GM20000 (cell line): ENCODE data around the gene USP12.

Source experiments
- DNase-seq: peaks from one replicate; pipeline ENCODE4 v3.0.0; 2012; ENCODE audit warnings: low spot score
- CTCF ChIP-seq: IDR thresholded peaks from 2 replicates; pipeline ENCODE4 v1.5.1; 2012; ENCODE audit warnings: mild to moderate bottlenecking, control low read depth; ENCODE audit errors: extremely low read depth, missing control alignments

USP12 gene

GRCh38 chr13:27131906-27132305 is 39.7 kb downstream of the USP12 start:
- DNase-seq, result no peak
- TF ChIP-seq CTCF, result no peak

- peak; percentile 62 for DNase-seq
- TF ChIP-seq CTCF, result no peak
Measured at GRCh38 chr13:27130979-27131623, 40.5 kb downstream of the USP12 start.

GRCh38 chr13:27130223-27130978 is 41.2 kb downstream of the USP12 start:
- DNase-seq, result no peak
- no peak for TF ChIP-seq CTCF

- no peak for DNase-seq
- TF ChIP-seq CTCF, result no peak
Measured at GRCh38 chr13:27128825-27129627, 42.6 kb downstream of the USP12 start.

- TF ChIP-seq CTCF, result no peak
Measured at GRCh38 chr13:27126859-27127258, 44.8 kb downstream of the USP12 start.

GRCh38 chr13:27125357-27126282 is 46.0 kb downstream of the USP12 start:
- DNase-seq, result no peak
- TF ChIP-seq CTCF, result no peak

More at GRCh38 chr13:27126859-27127258, 44.8 kb downstream of the USP12 start:
- DNase-seq, result no peak
